HepG2 (cell line): ENCODE results near the gene NAPEPLD. TPM values are rescaled to one million over a fixed set of nuclear protein-coding genes. Genes with fewer than 3 reads are reported as not detected.
A peak's percentile ranks its signal among the peaks of the same experiment; 100 is the strongest.

Source experiments
- ATF2 ChIP-seq: sonication (generic); formaldehyde crosslinking; IDR thresholded peaks from 2 replicates; pipeline ENCODE4 v1.4.0; 2020; ENCODE audit warnings: missing genetic modification reagents
- CERS6 ChIP-seq: sonication (generic); formaldehyde crosslinking; IDR thresholded peaks from 2 replicates; pipeline ENCODE4 v1.5.0; 2020; ENCODE audit warnings: missing genetic modification reagents
- CTCF ChIP-seq: sonication (generic); formaldehyde crosslinking; IDR thresholded peaks from 2 replicates; pipeline ENCODE4 v1.5.0; 2020; ENCODE audit warnings: mild to moderate bottlenecking, missing genetic modification reagents, moderate library complexity
- DMAP1 ChIP-seq: IDR thresholded peaks from 2 replicates; pipeline ENCODE4 v1.6.1; 2016
- DR1 ChIP-seq: sonication (generic); formaldehyde crosslinking; IDR thresholded peaks from 2 replicates; pipeline ENCODE4 v1.8.0; 2021; ENCODE audit warnings: mild to moderate bottlenecking, missing genetic modification reagents, inconsistent platforms
- KMT2A ChIP-seq: sonication (generic); formaldehyde crosslinking; IDR thresholded peaks from 2 replicates; pipeline ENCODE4 v1.4.0; 2020; ENCODE audit warnings: missing genetic modification reagents
- KMT2B ChIP-seq: IDR thresholded peaks from 2 replicates; pipeline ENCODE4 v1.6.1; 2016; ENCODE audit warnings: missing genetic modification reagents, missing compliant biosample characterization
- PAX8 ChIP-seq: sonication (generic); formaldehyde crosslinking; IDR thresholded peaks from 2 replicates; pipeline ENCODE4 v1.8.0; 2022; ENCODE audit warnings: mild to moderate bottlenecking, missing genetic modification reagents, borderline replicate concordance
- RXRB ChIP-seq: IDR thresholded peaks from 2 replicates; pipeline ENCODE4 v1.6.1; 2016; ENCODE audit warnings: borderline replicate concordance, missing genetic modification reagents, missing compliant biosample characterization
- SALL1 ChIP-seq: sonication (generic); formaldehyde crosslinking; IDR thresholded peaks from 2 replicates; pipeline ENCODE4 v1.8.0; 2022; ENCODE audit warnings: mild to moderate bottlenecking, missing genetic modification reagents
- TAF15 ChIP-seq: fragments of 200-400 bp; formaldehyde crosslinking; IDR thresholded peaks from one replicate; pipeline ENCODE4 v1.6.1; 2018; ENCODE audit warnings: mild to moderate bottlenecking, low read depth, low read length; ENCODE audit not compliant: poor library complexity, severe bottlenecking
- TOPORS ChIP-seq: sonication (generic); formaldehyde crosslinking; IDR thresholded peaks from 2 replicates; pipeline ENCODE4 v1.8.0; 2023; ENCODE audit warnings: mild to moderate bottlenecking, missing genetic modification reagents
- ZBTB3 ChIP-seq: sonication (generic); formaldehyde crosslinking; IDR thresholded peaks from 2 replicates; pipeline ENCODE4 v1.4.0; 2020; ENCODE audit warnings: low read depth, mild to moderate bottlenecking, moderate library complexity, missing genetic modification reagents, borderline replicate concordance
- ZMYM4 ChIP-seq: sonication (generic); formaldehyde crosslinking; IDR thresholded peaks from 2 replicates; pipeline ENCODE4 v1.8.1; 2023; ENCODE audit warnings: mild to moderate bottlenecking, missing genetic modification reagents
- ZNF124 ChIP-seq: sonication (generic); formaldehyde crosslinking; IDR thresholded peaks from 2 replicates; pipeline ENCODE4 v1.4.0; 2020; ENCODE audit warnings: missing genetic modification reagents
- ZNF557 ChIP-seq: sonication (generic); formaldehyde crosslinking; IDR thresholded peaks from 2 replicates; pipeline ENCODE4 v1.4.0; 2020; ENCODE audit warnings: missing genetic modification reagents
- ZNF567 ChIP-seq: sonication (generic); formaldehyde crosslinking; IDR thresholded peaks from 2 replicates; pipeline ENCODE4 v1.8.1; 2023; ENCODE audit warnings: mild to moderate bottlenecking, missing genetic modification reagents, borderline replicate concordance
- ZNF576 ChIP-seq: sonication (generic); formaldehyde crosslinking; IDR thresholded peaks from 2 replicates; pipeline ENCODE4 v1.4.0; 2020; ENCODE audit warnings: mild to moderate bottlenecking, missing genetic modification reagents
- ZNF660 ChIP-seq: sonication (generic); formaldehyde crosslinking; IDR thresholded peaks from 2 replicates; pipeline ENCODE4 v1.5.1; 2020; ENCODE audit warnings: mild to moderate bottlenecking, low read depth, missing genetic modification reagents, borderline replicate concordance
- ZNF710 ChIP-seq: sonication (generic); formaldehyde crosslinking; IDR thresholded peaks from 2 replicates; pipeline ENCODE4 v1.5.0; 2020; ENCODE audit warnings: mild to moderate bottlenecking, missing genetic modification reagents, borderline replicate concordance
- ZNF878 ChIP-seq: sonication (generic); formaldehyde crosslinking; IDR thresholded peaks from 2 replicates; pipeline ENCODE4 v1.8.1; 2023; ENCODE audit warnings: mild to moderate bottlenecking, missing genetic modification reagents, moderate library complexity
- ZUFSP ChIP-seq: sonication (generic); formaldehyde crosslinking; IDR thresholded peaks from 2 replicates; pipeline ENCODE4 v1.9.0; 2021; ENCODE audit warnings: missing genetic modification reagents, mild to moderate bottlenecking, borderline replicate concordance
- polyA plus RNA-seq, 8 experiments: library from polyadenylated mRNA; depleted of rRNA in 3 of 8; stranded (reverse) in 7 of 8; unstranded in 1 of 8; fragments of >200 nt; fragmentation: Illumina TruSeq in 4 of 8; extraction: Trizol in 4 of 8; gene quantifications; 2 replicates each; pipeline versions ENCODE4 v1.2.1 to v1.2.3, GENCODE V29; 2011 to 2016; ENCODE audit warnings: low read depth in 4 of 8, missing spikeins in 1 of 8, mixed read lengths in 1 of 8; ENCODE audit not compliant: insufficient read depth in 1 of 8
- total RNA-seq, 5 experiments: library from RNA; depleted of rRNA; stranded (reverse); fragments of >200 nt; fragmentation: Illumina TruSeq; extraction: Trizol; gene quantifications; 2 replicates each; pipeline ENCODE4 v1.2.3, GENCODE V29; 2016; ENCODE audit warnings: low read depth in 1 of 5

NAPEPLD gene
- total and polyA plus RNA-seq, 2 of the 13 experiments (the other 11 are each of a cell fraction or from before 2014, with no cell fraction given): 3.4 to 5.6 TPM

GRCh38 chr7:103075337-103075918 is 73.5 kb downstream of the NAPEPLD start (continued):
- no peak for TF ChIP-seq CTCF (CRISPR knock-in tag)
- no peak for TF ChIP-seq PAX8 (CRISPR knock-in tag)
- TF ChIP-seq CERS6: no peak
- peak; percentile 5; the same call in 1 of the 2 replicates for TF ChIP-seq DMAP1 (CRISPR knock-in tag)
- TF ChIP-seq ZUFSP (CRISPR knock-in tag): no peak
- TF ChIP-seq DR1 (CRISPR knock-in tag): no peak
- TF ChIP-seq ZNF557 (CRISPR knock-in tag): no peak
- no peak for TF ChIP-seq SALL1 (CRISPR knock-in tag)
- no peak for TF ChIP-seq ZBTB3
- TF ChIP-seq TAF15: no peak
- peak; percentile 28; the same call in 1 of the 2 replicates for TF ChIP-seq KMT2B (CRISPR knock-in tag)
- peak; percentile 2; the same call in 1 of the 2 replicates for TF ChIP-seq ZNF124 (CRISPR knock-in tag)
- TF ChIP-seq ZNF567 (CRISPR knock-in tag): no peak
- TF ChIP-seq ZNF576 (CRISPR knock-in tag): no peak
- no peak for TF ChIP-seq TOPORS (CRISPR knock-in tag)
- no peak for TF ChIP-seq ZNF878 (CRISPR knock-in tag)
- 0 out of 2 replicates have a peak, but pooled peaks have one; percentile 25 for TF ChIP-seq ATF2
- TF ChIP-seq ZNF710 (CRISPR knock-in tag): no peak
- TF ChIP-seq ZNF660 (CRISPR knock-in tag): no peak
- TF ChIP-seq KMT2A: no peak
- no peak for TF ChIP-seq RXRB (CRISPR knock-in tag)
- no peak for TF ChIP-seq ZMYM4 (CRISPR knock-in tag)
